DMS114 treated with DMSO at 0.1 percent for 48 hours (cell line): ENCODE results near the gene UBN1.

Source experiments
- DNase-seq: peaks from one replicate; lab custom pipeline; 2025; ENCODE audit not compliant: unreplicated experiment; lab: John Stamatoyannopoulos, UW

Gene UBN1

DNA sequence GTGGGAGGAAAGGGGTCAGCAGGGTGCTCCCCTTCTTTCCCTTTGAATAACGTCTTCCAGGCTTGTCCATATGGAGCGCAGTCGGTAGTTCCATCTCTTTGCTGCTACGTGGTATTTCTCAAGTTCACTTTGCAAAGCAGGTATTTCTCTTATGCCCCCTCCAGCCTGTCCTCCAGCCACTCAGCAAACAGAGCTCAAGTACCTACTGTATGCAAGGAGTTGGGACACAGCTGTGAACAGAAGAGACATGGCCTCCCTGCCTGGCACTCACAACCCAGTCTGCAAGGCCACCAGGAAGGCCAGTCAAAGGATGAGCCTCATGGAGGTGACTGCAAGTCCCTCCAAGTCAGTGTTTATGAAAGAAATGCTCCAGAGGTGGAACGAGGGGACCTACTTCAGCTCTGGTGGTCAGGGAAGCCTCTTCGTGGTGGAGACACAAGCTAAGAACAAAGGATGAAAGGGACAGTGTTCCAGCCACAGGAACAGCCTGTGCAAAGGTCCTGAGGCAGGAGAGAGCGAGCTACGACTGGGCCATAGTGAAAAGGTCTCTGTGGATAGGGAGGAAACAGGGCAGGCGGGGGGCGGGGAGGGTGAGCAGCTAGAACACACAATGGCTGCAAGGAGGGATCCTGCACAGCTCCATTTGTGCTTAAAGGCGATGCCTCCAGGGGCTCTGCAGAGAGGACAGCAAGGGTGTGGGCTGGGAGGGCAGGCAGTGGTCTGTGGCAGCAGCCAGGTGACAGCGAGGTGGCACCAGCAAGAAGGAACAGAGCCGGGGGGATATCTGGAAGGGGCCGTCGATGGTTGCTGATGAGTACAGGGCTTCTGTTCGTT lies 57.0 kb downstream of the UBN1 start:
- DNase-seq = no peak

DNA sequence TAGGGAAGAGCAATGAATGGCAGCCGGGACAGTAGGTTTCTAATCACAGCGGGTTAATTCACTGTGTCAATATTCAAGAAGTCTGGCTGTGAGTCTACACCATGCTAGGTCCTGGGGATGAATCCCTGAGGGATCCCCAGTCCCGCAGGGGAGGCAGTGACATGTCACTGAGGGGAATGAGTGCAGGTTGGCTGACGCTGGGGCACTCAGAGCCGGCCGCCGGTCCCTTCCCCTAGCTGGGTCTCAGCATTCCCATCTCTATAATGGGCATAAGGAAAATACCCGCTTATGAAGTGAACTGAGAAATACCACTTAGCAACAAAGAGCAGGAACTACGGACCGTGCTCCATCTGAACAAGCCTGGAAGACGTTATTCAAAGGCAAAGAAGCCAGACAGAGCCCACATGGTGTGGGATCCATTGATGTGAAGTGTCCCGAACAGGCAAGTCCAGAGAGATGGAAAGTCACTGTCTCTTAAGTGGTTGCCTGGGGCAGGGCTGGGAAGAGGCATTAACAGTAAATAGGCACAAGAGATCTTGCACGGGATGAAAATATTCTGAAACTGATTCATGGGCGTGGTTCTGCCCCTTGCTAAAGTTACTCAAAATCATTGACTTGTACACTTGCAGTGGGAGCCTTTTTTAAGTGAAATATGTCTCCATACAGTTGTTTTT lies 57.8 kb downstream of the UBN1 start:
- DNase-seq = no peak

DNA sequence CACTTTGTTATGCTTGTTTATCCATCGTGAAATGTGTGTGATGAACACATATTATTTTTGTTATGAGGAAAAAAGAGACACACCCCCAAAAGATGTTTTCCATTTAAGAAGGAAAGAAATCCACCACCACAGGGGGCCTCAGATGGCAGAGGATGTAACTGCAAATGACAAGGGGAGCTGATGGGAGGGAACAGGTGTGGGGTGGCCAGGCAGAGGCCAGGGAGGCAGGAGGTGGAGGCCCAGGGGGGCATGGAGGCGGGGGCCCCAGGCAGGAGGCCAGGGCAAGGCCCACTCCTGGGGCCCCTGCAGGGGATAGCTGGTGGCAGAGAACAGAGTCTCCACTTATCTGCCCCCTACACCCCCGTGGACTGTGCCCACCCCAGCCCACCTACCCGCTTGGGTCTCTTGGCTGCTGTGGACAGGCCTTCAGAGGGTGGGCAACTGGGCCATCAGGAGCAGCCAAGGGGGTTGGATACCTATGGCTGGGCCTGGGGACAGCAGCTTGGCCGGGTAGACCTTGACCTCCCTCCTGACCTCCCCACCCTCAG lies 61.6 kb downstream of the UBN1 start:
- DNase-seq = no peak

DNA sequence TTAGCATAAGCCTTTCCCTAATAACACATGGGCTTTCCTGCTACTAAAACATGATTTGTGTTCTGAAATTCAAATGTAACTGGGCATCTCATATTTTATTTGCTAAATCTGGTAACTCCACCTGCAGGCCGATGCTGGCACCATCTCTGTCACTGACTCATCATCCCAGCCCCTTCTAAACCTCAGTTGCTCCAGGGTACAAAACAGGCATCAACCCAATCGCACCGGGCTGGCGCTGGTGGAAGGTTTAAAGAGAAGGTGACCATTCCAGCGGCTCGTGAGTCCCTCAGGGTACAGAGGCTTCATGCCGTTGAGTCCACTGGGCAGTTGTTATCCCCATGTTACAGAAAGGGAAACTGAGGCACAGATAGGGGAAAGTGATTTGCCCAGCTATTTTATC lies 62.5 kb downstream of the UBN1 start:
- DNase-seq = no peak

DNA sequence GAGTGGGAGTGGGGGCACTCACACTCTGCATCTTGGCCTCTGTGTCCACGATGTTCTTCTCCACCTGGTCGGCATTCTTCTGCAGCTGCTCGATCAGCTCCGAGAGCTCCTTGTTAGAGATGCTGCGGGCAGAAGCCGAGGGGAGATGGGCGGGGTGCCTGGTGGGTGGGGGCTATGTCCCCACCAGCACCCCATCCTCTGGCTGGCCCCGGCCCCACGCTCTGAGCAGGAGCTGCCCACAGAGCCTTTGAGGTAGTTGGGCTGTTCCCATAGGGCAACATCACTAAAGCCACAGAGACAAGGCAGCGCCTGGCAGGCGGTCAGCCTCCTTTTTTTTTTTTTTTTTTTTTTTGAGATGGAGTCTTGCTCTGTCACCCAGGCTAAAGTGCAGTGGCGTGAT lies 63.5 kb downstream of the UBN1 start:
- no peak for DNase-seq

DNA sequence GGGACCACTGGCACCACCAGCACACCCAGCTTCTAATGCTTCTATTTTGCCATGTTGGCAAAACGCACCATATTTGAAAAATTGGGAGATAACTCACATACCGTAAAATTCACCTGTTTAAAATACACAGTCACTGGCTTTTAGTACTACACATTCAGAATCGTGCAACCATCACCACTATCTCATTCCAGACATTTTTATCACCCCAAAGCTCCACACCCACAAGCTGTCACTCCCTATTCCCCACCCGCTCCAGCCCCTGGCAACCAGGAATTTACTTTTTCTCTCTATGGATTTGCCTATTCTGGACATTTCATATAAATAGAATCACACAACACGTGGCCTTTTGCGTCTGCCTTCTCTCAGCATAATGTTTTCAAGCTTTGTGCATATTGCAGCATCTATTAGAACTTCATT lies 64.7 kb downstream of the UBN1 start:
- DNase-seq = no peak

DNA sequence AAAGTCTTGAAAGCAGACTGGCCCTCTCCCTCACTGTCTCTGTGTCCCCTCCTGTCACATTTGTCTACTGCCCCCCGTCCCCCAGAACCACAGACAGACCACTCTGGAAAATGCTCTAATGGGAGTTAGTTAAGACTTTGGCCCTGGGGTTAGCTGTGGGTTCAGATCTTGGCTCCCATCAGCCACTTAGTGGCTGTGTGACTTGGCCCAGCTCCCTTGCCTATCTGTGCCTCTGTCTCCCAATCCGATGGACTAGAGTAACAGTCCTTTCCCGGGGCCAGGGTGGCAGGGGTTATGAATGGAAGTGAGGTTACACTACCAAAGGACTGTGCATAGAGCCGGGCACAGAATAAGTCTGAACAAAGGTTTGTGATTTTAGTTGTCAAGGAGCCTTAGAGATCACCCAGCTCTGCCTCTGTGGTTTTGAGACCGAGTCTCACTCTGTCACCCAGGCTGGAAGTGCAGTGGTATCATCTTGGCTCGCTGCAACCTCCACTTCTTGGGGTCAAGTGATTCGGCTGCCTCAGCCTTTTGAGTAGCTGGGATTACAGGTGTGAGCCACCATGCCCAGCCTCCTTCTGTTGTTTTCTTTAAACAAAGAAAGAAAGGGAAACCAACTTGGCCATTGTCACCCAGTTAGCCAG lies 66.0 kb downstream of the UBN1 start:
- no peak for DNase-seq

DNA sequence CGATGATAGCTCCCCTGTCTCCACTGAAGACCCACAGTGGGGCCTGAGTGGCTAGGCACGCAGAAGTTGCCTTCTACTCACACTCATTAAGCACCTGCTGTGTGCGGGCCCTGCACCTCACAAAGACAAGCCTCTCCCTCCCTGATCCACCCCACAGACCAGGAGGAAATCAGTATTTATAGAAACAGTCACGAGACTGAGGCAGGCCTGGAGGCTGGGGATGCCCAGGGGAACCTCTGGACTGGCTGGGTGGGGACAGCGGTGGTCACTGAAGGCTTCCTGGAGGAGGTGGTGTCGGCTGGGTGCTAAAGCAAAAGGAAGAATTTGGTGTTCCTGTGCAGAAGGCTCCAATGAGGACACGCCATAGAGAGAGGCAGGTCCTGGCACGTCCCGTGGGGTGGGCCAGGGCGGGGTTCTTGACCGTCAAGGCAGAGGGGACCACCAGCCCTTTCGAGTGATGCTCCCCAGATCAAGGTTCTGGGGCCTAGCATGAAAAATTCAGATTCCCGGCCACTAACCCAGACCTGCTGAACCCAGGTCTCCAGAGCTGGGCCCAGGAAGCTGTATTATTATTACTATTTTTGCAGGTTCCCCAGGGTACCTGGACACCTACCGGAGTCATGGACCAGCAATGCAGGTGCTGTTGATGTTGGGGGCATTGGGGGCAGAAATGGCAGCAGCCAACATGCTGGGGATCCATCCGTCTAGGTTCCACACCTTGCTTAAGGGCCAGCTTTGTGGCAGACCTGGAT lies 66.7 kb downstream of the UBN1 start:
- no peak for DNase-seq

DNA sequence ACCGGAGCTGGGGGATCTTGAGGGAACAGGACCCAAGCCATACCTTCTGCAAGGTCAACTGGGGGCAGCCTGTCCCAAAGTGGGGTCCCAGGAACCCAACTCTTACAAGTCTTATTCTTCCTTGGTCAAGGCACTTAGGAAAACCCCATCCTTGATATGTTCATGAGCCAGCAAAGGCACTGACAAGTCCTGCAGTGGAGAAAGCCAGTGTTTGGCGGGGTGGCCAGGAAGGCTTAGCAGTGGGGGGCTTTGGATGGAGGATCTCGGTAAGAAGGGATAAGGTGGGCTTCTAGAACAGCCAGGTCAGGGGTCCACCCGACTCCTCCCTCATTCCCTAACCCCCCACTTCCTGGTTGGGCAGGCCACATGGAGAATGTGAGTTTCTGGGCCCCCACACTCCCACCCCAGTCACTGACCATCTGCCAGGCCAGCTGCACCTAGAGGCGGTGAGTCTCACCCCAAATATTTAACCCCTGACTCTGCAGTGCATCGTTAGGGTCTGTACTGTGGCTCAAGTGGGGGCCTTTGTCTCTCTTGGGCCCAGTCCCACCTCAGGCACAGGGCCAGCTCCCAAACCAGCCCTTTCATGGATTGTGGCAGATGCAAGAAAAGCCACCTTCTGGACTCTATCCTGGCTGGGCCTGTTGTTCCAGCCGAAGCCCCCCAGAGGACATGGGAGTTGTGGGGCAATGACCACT lies 67.4 kb downstream of the UBN1 start:
- no peak for DNase-seq

DNA sequence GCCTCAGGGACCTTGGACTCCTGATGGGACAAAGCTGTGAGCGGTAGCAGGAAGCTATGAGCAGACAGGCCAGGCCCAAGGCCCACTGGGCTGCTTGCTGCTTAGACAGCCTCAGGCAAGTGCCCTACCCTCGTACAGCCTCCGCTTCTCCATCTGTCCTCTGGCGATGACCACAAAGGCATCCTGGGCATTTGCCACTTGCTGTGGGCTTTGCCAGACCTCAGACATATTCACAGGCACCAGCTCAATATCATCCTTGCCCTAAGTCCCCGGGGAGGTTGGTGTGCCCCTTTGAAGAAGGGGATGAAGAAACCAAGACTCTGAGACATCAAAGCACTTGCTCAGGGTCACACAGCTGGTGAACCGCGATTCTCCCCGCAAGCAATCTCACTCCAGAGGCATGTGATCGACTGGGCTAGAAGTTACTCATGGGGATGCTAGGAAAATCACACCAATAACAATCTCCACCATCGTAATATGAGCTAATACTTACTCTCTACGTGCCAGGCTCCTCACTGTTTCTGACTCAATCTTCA lies 68.0 kb downstream of the UBN1 start:
- DNase-seq = no peak

DNA sequence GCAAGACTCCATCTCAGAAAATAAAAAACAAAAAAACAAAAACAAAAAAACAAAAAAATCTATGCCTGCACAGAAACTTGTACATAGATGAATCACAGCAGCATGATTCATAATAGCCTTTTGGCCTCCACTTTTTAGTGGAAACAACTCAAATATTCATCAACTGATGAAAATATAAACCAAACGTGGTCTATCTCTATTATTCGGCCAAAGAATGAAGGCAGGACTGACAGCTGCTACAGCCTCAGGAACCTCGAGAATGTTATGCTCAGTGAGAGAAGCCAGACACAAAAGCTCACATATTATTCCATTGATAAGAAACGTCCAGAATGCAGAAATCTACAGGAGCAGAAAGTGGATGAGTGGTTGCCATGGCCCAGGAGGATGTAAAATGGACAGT lies 69.8 kb downstream of the UBN1 start:
- DNase-seq = no peak

DNA sequence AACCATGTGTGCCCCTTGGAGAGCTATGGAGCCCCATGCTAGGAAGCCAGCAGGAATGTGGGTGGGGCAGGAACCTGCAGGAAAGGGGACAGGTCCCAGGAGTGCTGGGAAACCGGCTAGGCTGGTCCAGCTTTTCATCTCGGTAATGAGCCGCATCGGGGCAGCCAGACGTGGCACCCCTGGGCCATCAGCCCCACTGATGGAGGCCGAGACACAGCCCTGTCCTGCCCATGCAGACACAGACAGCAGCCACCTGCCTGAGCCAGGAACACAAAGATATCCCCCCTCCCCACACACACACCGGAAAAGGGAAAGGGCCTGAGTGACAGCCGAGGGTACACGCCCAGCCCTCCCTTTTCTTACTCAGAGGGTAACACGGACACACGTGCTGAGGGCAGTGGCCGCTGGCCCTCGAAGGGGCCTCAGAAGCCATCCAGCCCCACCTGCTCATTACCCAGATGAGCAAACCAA lies 71.5 kb downstream of the UBN1 start:
- no peak for DNase-seq

DNA sequence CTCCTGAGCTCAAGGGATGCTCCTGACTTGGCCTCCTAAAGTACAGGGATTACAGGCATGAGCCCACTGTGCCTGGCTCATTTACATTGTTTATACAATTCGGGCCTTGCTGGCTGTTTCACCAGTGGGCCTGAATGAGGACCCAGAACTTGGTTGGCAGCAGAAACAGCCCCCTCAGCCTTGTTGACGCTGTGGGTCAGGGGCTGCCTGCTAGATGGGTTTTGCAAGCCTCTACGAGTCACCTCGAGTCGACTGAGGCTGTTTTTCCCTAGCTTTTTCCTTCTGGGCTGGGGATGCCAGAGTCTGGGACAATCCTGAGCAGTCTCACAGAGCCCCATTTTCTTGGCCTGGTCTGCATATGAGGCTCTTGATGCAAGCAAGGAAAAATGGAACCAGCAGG lies 73.5 kb downstream of the UBN1 start:
- DNase-seq = no peak

DNA sequence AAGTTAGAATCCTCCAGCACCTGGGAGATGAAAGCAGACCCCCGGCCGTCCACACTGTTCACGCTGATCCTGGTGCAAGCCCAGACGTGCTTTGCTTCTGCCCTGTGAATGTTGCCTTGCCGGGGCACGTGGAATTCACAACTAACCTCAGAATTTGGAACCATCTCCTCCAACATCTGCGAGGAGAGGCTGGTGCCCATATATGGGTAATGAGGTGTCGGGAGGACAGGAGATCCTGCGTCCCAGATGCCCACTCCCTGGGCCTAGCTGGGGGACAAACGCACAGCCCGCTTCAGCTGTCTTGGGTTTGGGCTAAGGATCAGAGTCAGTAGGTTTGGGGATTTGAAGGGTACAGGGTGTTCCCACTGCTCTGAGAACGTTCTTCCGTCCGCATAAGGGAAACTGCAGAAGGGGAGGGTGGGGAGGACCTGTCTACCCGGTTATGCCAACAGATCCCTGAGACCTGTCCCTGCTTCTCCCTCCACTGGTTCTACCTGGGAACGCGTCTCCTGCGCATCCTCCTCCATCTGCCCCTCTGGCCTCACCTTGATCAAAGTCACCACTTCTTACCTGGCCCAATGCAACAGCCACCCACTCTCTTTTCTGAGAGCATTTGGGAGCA lies 75.6 kb downstream of the UBN1 start:
- no peak for DNase-seq

DNA sequence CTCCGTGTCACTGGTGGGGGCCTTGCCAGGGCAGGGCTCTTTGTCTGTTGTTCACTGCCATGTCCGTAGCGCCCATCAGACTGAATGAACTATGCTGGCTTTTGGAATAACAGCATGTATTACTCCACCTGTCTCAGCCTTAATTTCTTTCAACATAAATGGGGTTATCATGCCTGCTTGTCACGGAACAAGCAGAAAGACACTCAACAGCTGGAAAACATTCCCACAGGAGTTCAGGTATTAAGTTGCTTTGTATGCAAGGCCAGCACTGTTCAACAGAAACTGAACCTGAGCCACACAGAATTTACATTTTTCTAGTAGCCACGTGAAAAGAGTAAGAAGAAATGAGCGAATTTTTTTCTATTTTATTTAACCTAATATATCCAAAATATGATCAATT lies 76.6 kb downstream of the UBN1 start:
- DNase-seq = no peak

DNA sequence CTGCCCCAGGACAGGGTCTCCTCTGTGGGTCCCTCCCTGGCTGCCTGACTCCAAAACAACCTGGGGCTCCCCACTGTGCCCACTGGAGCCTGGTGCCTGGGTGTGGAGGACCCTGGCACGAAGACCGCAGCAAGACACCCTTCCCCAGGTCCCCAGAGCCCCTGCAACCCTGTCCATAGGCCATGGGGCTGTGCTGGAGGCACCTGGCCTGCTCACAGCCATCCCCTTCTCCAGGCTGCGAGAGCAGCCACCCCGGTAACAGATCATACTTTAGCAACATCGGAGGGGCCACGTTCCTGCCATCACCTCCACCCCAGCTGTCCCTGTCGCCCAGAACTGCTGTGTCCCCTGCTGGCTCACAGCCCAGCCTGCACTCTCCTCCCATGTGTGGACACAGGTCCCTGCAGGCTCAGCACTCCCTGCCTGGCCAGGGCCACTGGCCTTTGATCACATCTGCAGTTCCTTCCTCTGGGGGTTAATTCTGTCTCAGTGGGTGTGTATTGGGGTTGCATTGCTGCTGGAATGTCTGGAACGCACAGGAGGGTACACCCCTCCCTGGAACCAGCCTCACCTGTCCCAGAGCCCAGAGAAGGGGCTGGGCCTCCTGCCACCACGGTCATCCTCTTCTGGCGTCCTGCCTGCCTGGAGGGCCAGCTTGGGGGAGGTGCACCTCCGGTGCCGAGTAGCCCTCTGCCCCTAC lies 77.5 kb downstream of the UBN1 start:
- no peak for DNase-seq

DNA sequence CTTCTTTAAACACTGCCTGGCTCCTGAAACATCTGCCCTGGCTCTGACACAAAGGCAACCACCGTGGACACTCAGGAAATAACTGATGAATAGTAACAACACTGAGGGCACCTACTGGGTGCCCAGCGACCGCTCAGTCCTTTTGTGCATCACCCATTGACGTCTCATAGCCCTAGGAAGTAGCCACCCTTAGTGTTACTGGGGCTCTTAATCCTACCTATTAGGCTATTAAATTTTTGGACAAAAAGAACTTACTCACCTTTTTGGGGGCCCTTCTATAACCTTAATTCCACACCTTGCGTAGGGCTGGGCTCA lies 78.0 kb downstream of the UBN1 start:
- no peak for DNase-seq

DNA sequence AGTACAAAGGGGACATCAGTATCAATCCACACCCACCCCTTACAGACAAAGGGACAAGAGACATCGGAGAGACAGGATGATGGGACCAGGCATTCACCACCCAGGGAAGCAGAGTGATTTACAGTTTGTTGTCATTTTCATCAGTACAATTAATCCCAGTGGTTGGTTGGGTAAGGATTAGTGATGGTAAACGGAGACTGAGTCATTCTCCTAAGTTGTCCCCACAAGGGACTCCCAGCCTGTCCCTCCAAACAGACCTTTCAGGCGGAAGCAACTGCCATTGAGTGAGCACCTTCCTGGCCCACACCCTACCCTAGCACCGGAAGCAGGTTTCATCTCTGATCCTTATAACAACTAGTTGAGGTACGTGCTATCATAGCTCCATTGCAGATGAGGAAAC lies 78.5 kb downstream of the UBN1 start:
- DNase-seq = no peak

DNA sequence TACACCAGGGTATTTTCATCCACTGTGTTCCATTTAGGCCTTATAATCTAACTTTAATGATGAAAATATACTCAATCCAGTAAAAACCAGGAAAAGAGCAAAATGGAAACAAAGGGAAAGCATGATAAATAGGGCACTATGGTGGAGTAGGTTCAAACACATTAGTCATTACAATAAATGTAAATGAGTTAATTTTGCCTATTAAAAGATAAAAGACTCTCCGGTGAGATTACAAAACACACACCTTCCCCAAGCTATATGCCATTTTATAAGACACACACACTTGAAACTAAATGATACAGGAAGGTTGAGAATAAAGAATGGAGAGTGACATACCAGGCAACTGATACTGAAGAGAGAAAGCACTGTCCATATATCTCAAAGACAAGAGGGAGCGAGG lies 79.6 kb downstream of the UBN1 start:
- no peak for DNase-seq
